A673 (cell line): ENCODE measurements around the gene ADAM11. TPM values are rescaled to one million over a fixed set of nuclear protein-coding genes. Genes with fewer than 3 reads are reported as not detected.

Experiments
- BruUV-seq: library from RNA; stranded (reverse); fragments of 400-500 nt; replicated peaks from 2 replicates; lab custom pipeline; 2021; lab: Mats Ljungman, UMichigan
- CTCF ChIA-PET: fragments of 300-600 bp; sonication (Branson Sonifier 250); formaldehyde crosslinking; loops from one replicate; lab custom pipeline; 2022; ENCODE audit warnings: antibody characterized with exemption; lab: Charles Lee
- POLR2A ChIA-PET: fragments of 300-600 bp; sonication (Branson Sonifier 250); formaldehyde crosslinking; loops from one replicate; lab custom pipeline; 2022; ENCODE audit warnings: antibody characterized with exemption; ENCODE audit not compliant: low non-redundant PET; lab: Charles Lee
- DNase-seq: peaks from one replicate; pipeline ENCODE4 v3.0.0-alpha.2; 2015; ENCODE audit warnings: low spot score
- H3K27ac ChIP-seq: fragments of 200-600 bp; sonication (generic); 2 replicates; pipeline ENCODE4 v1.5.1; 2016; ENCODE audit warnings: mixed run types, low read depth, mild to moderate bottlenecking, mixed read lengths, antibody characterized with exemption, low read length; ENCODE audit not compliant: poor library complexity, severe bottlenecking
- H3K27me3 ChIP-seq: fragments of 200-600 bp; sonication (generic); replicated peaks from 2 replicates; pipeline ENCODE4 v1.6.1; 2017; ENCODE audit warnings: mixed run types, low read depth, mild to moderate bottlenecking, mixed read lengths, antibody characterized with exemption, low read length; ENCODE audit not compliant: insufficient read depth, poor library complexity
- H3K36me3 ChIP-seq: fragments of 200-600 bp; sonication (generic); 2 replicates; pipeline ENCODE4 v1.6.1; 2016; ENCODE audit warnings: mixed run types, mild to moderate bottlenecking, mixed read lengths, antibody characterized with exemption, low read length; ENCODE audit not compliant: insufficient read depth, poor library complexity, severe bottlenecking
- H3K4me1 ChIP-seq: fragments of 200-600 bp; sonication (generic); 2 replicates; pipeline ENCODE4 v1.6.1; 2017; ENCODE audit warnings: mixed run types, mild to moderate bottlenecking, mixed read lengths, antibody characterized with exemption, low read length; ENCODE audit not compliant: insufficient read depth, poor library complexity, severe bottlenecking
- H3K4me3 ChIP-seq: fragments of 200-600 bp; sonication (generic); 2 replicates; pipeline ENCODE4 v1.5.1; 2016; ENCODE audit warnings: low read depth, mixed run types, mild to moderate bottlenecking, mixed read lengths, low read length; ENCODE audit not compliant: poor library complexity, severe bottlenecking
- H3K9me3 ChIP-seq: fragments of 200-600 bp; sonication (generic); 2 replicates; pipeline ENCODE4 v1.6.1; 2016; ENCODE audit warnings: mixed run types, low read depth, mild to moderate bottlenecking, mixed read lengths, antibody characterized with exemption, low read length; ENCODE audit not compliant: poor library complexity, severe bottlenecking
- EZH2 ChIP-seq: fragments of 200-600 bp; sonication (generic); IDR thresholded peaks from 2 replicates; pipeline ENCODE4 v1.6.1; 2017; ENCODE audit warnings: borderline replicate concordance, low read depth, mild to moderate bottlenecking, mixed read lengths, antibody characterized with exemption, low read length; ENCODE audit not compliant: poor library complexity, severe bottlenecking
- intact Hi-C: fragments of 100-400 bp; cut with micrococcal nuclease; formaldehyde crosslinking; loops from one replicate; pipeline ENCODE4 v1.10.0; 2022; ENCODE audit not compliant: unreplicated experiment
- total RNA-seq: library from RNA; stranded (reverse); gene quantifications from 2 replicates; pipeline ENCODE4 v1.2.3, GENCODE V29; 2021
- TF ChIP-seq, protein P1 (sequence below): fragments of 300-800, 200-600 bp; sonication (generic); conservative IDR thresholded peaks from 2 replicates; pipeline ENCODE4 v1.5.1; 2017; ENCODE audit warnings: low read depth, mild to moderate bottlenecking, antibody characterized with exemption, low read length, moderate library complexity, mixed read lengths

ADAM11 gene
- total RNA-seq, 1 experiment from 2014 or later, result 0.17 TPM

DNA sequence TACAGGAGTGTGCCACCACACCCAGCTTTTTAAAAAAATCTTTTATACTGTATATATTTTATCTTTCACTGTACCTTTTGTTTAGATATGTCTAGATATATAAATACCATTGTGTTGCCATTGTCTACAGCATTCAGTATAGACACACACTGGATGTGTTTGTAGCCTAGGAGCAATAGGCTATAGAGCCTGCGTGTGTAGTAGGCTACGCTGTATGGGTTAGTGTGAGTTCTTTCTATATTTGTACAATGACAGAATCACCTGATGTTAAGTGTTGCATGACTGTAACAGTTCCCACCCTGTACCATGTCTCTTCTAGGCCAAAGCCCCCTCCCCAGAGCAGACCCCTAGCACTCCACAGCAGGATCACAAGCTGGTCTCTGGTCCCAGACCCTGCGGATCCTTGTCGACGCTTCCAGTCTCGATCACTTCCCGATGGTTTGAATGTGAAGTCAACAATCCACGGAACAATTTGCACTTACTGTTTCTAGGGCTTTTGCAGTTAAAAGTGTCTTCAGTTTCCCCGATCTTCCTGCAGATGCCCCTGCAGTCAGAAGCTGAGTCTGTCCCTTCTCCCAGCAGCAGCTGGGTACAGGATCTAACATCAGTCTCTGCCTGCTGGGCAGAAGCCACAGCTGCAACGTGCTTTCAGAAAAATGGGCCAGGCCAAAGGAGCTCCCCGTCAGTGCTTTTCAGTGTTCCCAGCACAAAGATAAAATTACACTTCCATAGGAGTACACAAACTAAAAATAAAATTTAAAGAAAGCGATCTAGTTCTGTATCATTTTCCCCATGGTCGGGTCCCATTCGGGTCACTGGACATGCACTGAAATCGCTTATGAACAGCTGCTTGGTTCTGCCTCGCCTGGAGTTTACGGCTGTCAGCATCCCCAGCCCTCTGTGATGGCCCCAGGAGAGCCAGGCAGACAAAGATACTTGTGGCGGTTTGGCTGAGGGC is 35.4 kb downstream of the ADAM11 start:
- no TSS peak for BruUV-seq
- ChIA-PET POLR2A (no interaction called here), CTCF (interaction anchor here (0.6 kb wide), 1 partner anchor 29 kb away, joined by 6 read pairs; no protein-coding TSS in a partner anchor)
- intact Hi-C loops, result no loop called here
- Histone ChIP-seq H3K4me3 (no peak overlapping the region), H3K4me1 (no peaks in the 10 kb centered on the region), H3K9me3 (no peaks in the 10 kb centered on the region), H3K27me3 (no peaks in the 10 kb centered on the region), H3K36me3 (no peaks in the 10 kb centered on the region), H3K27ac (peak overlapping the region; percentile 47)
- TF ChIP-seq, protein P1, sequence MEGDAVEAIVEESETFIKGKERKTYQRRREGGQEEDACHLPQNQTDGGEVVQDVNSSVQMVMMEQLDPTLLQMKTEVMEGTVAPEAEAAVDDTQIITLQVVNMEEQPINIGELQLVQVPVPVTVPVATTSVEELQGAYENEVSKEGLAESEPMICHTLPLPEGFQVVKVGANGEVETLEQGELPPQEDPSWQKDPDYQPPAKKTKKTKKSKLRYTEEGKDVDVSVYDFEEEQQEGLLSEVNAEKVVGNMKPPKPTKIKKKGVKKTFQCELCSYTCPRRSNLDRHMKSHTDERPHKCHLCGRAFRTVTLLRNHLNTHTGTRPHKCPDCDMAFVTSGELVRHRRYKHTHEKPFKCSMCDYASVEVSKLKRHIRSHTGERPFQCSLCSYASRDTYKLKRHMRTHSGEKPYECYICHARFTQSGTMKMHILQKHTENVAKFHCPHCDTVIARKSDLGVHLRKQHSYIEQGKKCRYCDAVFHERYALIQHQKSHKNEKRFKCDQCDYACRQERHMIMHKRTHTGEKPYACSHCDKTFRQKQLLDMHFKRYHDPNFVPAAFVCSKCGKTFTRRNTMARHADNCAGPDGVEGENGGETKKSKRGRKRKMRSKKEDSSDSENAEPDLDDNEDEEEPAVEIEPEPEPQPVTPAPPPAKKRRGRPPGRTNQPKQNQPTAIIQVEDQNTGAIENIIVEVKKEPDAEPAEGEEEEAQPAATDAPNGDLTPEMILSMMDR, result no peak
- TF ChIP-seq EZH2, result no peak
- DNase-seq, result no peak

DNA sequence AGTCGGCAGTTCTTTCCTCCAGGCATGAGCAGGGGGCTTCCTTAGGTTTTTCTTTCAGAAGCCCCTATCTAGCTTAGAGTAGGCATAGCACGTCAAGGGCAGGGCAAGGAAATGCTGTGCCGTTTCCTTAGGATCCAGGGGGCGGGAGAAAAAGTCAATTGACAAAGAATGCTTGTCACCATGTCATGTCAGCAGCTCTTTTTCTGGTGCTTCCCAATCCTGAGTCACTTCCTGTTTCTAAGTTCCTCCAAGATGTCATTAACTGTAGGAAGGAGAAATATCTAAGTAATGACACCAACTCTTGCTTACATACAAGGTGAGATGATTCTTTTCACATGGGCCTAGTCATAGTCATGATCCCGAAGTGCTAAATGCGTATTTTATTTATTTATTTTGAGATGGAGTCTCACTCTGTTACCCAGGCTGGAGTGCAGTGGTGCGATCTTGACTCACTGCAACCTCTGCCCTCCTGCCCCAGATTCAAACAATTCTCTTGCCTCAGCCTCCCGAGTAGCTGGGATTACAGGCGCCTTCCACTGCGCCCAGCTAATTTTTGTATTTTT is 36.1 kb downstream of the ADAM11 start:
- no TSS peak for BruUV-seq
- intact Hi-C loops, result no loop called here
- Histone ChIP-seq H3K4me1 (no peaks in the 10 kb centered on the region), H3K27me3 (no peaks in the 10 kb centered on the region), H3K27ac (peak overlapping the region; percentile 59), H3K9me3 (no peaks in the 10 kb centered on the region), H3K4me3 (no peak overlapping the region), H3K36me3 (no peaks in the 10 kb centered on the region)
- CTCF ChIA-PET, result no interaction called here
- no peak for TF ChIP-seq EZH2
- TF ChIP-seq, protein P1, result no peak
- peak; percentile 68 for DNase-seq
- POLR2A ChIA-PET, result no interaction called here

DNA sequence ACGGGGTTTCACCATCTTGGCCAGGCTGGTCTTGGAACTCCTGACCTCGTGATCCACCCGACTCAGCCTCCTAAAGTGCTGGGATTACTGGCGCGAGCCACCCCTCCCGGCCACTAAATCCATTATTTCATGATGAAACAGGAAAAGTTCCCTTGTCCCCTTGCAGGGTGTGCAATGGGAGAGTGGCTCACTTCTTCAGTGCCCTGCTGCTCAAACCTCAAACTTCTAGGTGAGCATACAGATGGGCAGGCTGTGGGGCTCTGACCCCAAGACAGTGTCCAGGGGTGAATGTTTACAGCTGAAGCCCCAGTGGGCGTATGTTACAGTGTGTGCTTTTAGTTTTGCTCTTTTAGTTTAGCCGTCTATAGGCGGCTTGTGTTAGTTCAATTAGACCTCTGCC is 36.6 kb downstream of the ADAM11 start:
- Histone ChIP-seq H3K27me3 (no peaks in the 10 kb centered on the region), H3K36me3 (no peaks in the 10 kb centered on the region), H3K9me3 (no peaks in the 10 kb centered on the region), H3K4me1 (no peaks in the 10 kb centered on the region), H3K4me3 (no peak overlapping the region), H3K27ac (peak overlapping the region; percentile 59)
- no peak for DNase-seq
- TF ChIP-seq, protein P1, result no peak
- TF ChIP-seq EZH2, result no peak
- intact Hi-C loops, result no loop called here
- ChIA-PET CTCF (no interaction called here), POLR2A (no interaction called here)
- BruUV-seq, result no TSS peak
